ENCODE results near the gene MAST1.

The MAST1 gene

DNA sequence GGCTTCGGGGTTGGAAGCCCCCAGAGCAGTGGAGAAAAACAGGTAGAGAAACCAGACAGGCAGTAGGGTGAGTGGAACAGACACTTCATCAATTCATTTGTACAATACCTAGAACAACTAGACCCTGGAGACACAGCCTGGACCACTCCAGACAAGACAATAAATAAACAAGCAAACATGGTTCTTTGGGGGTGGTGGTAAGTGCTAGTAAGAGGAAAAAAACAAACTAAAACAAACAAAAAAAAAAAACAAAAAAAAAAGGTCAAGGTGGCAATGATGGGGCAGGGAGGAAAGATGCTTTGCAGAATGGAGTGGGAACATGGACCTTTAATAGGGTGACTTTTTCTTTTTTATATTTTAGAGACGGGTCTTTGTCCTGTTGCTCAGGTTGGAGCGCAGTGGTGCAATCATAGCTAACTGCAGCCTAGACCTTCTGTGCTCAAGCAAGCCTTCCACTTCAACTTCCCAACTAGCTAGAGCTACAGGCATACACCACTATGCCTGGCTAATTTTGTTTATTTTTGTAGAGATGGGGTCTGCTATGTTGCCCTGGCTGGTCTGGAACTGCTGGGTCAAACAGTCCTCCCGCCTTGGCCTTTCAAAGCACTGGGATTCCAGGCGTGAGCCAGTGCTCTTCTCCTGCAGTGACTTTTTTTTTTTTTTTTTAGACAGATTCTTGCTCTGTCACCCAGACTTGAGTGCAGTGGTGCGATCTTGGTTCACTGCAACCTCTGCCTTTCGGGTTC lies 43.9 kb upstream of the MAST1 start:
- peaks cover 23% of the 10 kb centered on the region for H3K79me2 ChIP-seq (ENCODE audit: insufficient read depth, low read length)
- H3K36me3 ChIP-seq (ENCODE audit: insufficient read depth, low read length) = no peaks in the 10 kb centered on the region; the same call in 1 of the 2 replicates
- ATAC-seq (ENCODE audit: insufficient read depth, low read depth) (no peak), DNase-seq (no peak)
- H3K27ac ChIP-seq (ENCODE audit: low read length) = peak overlapping the region; percentile 89
- no peaks in the 10 kb centered on the region for H3K9me3 ChIP-seq (ENCODE audit: insufficient read depth, low read length, severe bottlenecking)
- peak overlapping the region; percentile 78 for H3K4me2 ChIP-seq (ENCODE audit: insufficient read depth, low read length)
- H2AFZ ChIP-seq (ENCODE audit: low read depth, low read length) = peak overlapping the region; percentile 62
- no peaks in the 10 kb centered on the region for H3K27me3 ChIP-seq (ENCODE audit: insufficient read depth, low read length, poor library complexity)
- no peaks in the 10 kb centered on the region; the same call in 1 of the 2 replicates for H4K20me1 ChIP-seq (ENCODE audit: insufficient read depth, low read length)
- peak overlapping the region; percentile 69 to 71; a peak in 3 of 4 replicates for H3K4me3 ChIP-seq (ENCODE audit: low read depth in 1 of 2, low read length in 2 of 2)
- TF ChIP-seq, protein P1, sequence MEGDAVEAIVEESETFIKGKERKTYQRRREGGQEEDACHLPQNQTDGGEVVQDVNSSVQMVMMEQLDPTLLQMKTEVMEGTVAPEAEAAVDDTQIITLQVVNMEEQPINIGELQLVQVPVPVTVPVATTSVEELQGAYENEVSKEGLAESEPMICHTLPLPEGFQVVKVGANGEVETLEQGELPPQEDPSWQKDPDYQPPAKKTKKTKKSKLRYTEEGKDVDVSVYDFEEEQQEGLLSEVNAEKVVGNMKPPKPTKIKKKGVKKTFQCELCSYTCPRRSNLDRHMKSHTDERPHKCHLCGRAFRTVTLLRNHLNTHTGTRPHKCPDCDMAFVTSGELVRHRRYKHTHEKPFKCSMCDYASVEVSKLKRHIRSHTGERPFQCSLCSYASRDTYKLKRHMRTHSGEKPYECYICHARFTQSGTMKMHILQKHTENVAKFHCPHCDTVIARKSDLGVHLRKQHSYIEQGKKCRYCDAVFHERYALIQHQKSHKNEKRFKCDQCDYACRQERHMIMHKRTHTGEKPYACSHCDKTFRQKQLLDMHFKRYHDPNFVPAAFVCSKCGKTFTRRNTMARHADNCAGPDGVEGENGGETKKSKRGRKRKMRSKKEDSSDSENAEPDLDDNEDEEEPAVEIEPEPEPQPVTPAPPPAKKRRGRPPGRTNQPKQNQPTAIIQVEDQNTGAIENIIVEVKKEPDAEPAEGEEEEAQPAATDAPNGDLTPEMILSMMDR (IDR thresholded peaks at IDR 0.05; ENCODE audit: borderline replicate concordance, extremely low read depth, low read length, poor library complexity, severe bottlenecking) = no peak
- TF ChIP-seq EZH2 (IDR thresholded peaks at IDR 0.05; ENCODE audit: borderline replicate concordance, low read depth, low read length, severe bottlenecking) = no peak
- peak overlapping the region; percentile 79 for H3K9ac ChIP-seq (ENCODE audit: low read depth, low read length)
- H3K4me1 ChIP-seq (ENCODE audit: insufficient read depth, low read length) = peaks cover 48% of the 10 kb centered on the region

DNA sequence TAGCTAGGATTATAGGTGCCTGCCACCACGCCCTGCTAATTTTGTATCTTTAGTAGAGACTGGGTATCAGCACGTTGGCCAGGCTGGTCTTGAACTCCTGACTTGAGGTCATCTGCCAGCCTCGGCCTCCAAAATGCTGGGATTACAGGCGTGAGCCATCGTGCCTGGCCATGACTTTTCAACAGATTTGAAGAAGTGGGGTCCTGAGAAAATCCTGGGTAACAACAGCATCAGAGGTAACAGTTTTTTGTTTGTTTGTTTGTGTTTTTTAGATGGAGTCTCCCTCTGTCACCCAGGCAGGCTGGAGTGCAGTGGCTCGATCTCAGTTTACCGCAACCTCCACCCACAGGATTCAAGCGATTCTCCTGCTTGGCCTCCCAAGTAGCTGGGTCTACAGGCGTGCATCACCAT lies 43.3 kb upstream of the MAST1 start:
- H3K9ac ChIP-seq (ENCODE audit: low read depth, low read length) = peak overlapping the region; percentile 79; the same call in 1 of the 2 replicates
- no peak overlapping the region for H3K27ac ChIP-seq (ENCODE audit: low read length)

DNA sequence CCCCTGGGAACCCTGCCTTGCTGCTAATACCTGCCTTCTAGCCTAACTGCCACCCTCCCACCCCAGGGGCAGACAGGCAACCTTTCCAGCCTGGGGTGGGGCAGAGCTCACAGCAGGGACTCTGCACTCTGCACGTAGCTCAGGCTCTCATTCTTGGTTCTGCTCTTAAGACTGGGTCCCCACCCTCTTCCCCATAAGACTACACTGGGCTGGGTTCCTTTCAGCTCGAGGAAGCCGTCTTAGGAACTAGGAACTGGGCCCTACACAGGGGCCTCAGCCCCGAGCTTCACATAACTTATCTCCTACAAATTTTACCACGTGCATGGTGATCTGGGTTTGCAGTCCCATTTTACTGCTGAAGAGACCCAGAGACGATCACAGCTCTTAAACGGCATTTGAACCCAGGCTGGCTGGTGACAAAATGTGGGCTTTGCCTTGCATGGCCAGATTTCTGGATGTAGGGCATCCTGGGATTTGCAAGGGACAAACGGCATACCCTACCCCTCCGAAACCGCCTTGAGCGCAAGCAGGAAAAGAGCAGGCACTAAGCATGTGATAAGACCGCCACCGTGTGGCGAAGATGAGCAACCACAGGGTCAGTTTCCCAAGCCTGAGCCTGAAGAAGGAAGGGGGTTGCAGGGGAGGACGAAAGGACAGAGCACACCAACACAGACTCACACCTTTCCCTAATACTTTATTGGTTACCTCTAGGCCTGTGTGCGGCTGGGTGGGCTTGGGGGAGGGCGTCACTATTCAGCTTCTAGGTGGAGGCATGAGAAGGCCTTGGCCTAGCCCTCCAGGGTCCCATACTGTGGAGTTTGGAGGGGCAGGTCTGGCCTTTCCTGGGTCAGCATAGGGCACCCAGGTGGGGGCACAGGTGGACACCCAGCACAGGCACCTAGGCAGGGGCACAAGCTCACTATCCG lies 41.9 kb upstream of the MAST1 start:
- peak; percentile 82 for DNase-seq
- Histone ChIP-seq H3K36me3 (ENCODE audit: insufficient read depth, low read length) (no peaks in the 10 kb centered on the region; the same call in 1 of the 2 replicates), H3K4me2 (ENCODE audit: insufficient read depth, low read length) (peak overlapping the region; percentile 56), H4K20me1 (ENCODE audit: insufficient read depth, low read length) (no peaks in the 10 kb centered on the region; the same call in 1 of the 2 replicates), H3K9me3 (ENCODE audit: insufficient read depth, low read length, severe bottlenecking) (no peaks in the 10 kb centered on the region), H3K4me3 (ENCODE audit: low read depth in 1 of 2, low read length in 2 of 2) (0 out of 4 replicates have a peak overlapping the region, but pooled peaks of 1 of the 2 experiments have one; percentile 30), H3K9ac (ENCODE audit: low read depth, low read length) (peak overlapping the region; percentile 33), H3K27me3 (ENCODE audit: insufficient read depth, low read length, poor library complexity) (no peaks in the 10 kb centered on the region), H3K4me1 (ENCODE audit: insufficient read depth, low read length) (peaks cover 33% of the 10 kb centered on the region), H3K79me2 (ENCODE audit: insufficient read depth, low read length) (peaks cover 23% of the 10 kb centered on the region), H3K27ac (ENCODE audit: low read length) (peak overlapping the region; percentile 19; the same call in 1 of the 2 replicates), H2AFZ (ENCODE audit: low read depth, low read length) (peak overlapping the region; percentile 51)
- TF ChIP-seq EZH2 (IDR thresholded peaks at IDR 0.05; ENCODE audit: borderline replicate concordance, low read depth, low read length, severe bottlenecking) = no peak
- TF ChIP-seq, protein P1 (IDR thresholded peaks at IDR 0.05; ENCODE audit: borderline replicate concordance, extremely low read depth, low read length, poor library complexity, severe bottlenecking) = peak; percentile 99
- ATAC-seq (ENCODE audit: insufficient read depth, low read depth) = peak; percentile 43

More for the DNA sequence above, 43.3 kb upstream of the MAST1 start:
- Histone ChIP-seq H3K27me3 (ENCODE audit: insufficient read depth, low read length, poor library complexity) (no peaks in the 10 kb centered on the region), H4K20me1 (ENCODE audit: insufficient read depth, low read length) (no peaks in the 10 kb centered on the region; the same call in 1 of the 2 replicates), H3K9me3 (ENCODE audit: insufficient read depth, low read length, severe bottlenecking) (no peaks in the 10 kb centered on the region), H2AFZ (ENCODE audit: low read depth, low read length) (no peak overlapping the region), H3K4me2 (ENCODE audit: insufficient read depth, low read length) (no peak overlapping the region), H3K4me3 (ENCODE audit: low read depth in 1 of 2, low read length in 2 of 2) (no peak overlapping the region), H3K4me1 (ENCODE audit: insufficient read depth, low read length) (peaks cover 46% of the 10 kb centered on the region), H3K79me2 (ENCODE audit: insufficient read depth, low read length) (peaks cover 23% of the 10 kb centered on the region), H3K36me3 (ENCODE audit: insufficient read depth, low read length) (no peaks in the 10 kb centered on the region; the same call in 1 of the 2 replicates)
- DNase-seq (no peak), ATAC-seq (ENCODE audit: insufficient read depth, low read depth) (no peak)
- TF ChIP-seq, protein P1 (IDR thresholded peaks at IDR 0.05; ENCODE audit: borderline replicate concordance, extremely low read depth, low read length, poor library complexity, severe bottlenecking) = no peak
